Sigmoid colon (tissue), 4 donors: ENCODE results near the gene FCRLA.

Experiments used
- POLR2A ChIP-seq, 2 donors: fragments of 450-650 bp; IDR thresholded peaks; one replicate each; pipeline ENCODE4 v1.6.1; 2016; ENCODE audit warnings: antibody characterized with exemption in 2 of 2, mild to moderate bottlenecking in 2 of 2, moderate library complexity in 2 of 2
- POLR2AphosphoS5 ChIP-seq, 4 donors: sonication (generic); formaldehyde crosslinking; IDR thresholded peaks; one replicate each; pipeline ENCODE4 v1.6.1; 2017; ENCODE audit warnings: antibody characterized with exemption in 4 of 4
- TF ChIP-seq, protein P1 (sequence below), 4 experiments: fragments of 450-650 bp in 3 of 4; fragments of 200-600 bp in 1 of 4; IDR thresholded peaks; one replicate each; pipeline ENCODE4 v1.5.1; 2016 to 2019; ENCODE audit warnings: antibody characterized with exemption in 4 of 4, mild to moderate bottlenecking in 3 of 4, moderate library complexity in 2 of 4

- TF ChIP-seq, protein P1, sequence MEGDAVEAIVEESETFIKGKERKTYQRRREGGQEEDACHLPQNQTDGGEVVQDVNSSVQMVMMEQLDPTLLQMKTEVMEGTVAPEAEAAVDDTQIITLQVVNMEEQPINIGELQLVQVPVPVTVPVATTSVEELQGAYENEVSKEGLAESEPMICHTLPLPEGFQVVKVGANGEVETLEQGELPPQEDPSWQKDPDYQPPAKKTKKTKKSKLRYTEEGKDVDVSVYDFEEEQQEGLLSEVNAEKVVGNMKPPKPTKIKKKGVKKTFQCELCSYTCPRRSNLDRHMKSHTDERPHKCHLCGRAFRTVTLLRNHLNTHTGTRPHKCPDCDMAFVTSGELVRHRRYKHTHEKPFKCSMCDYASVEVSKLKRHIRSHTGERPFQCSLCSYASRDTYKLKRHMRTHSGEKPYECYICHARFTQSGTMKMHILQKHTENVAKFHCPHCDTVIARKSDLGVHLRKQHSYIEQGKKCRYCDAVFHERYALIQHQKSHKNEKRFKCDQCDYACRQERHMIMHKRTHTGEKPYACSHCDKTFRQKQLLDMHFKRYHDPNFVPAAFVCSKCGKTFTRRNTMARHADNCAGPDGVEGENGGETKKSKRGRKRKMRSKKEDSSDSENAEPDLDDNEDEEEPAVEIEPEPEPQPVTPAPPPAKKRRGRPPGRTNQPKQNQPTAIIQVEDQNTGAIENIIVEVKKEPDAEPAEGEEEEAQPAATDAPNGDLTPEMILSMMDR (IDR thresholded peaks at IDR 0.05) = no peak
- TF ChIP-seq POLR2A (IDR thresholded peaks at IDR 0.05) (no peak), POLR2AphosphoS5 (IDR thresholded peaks at IDR 0.05) (no peak)
Measured at GRCh38 chr1:161738627-161739287, 31.7 kb downstream of the FCRLA start.
